ENCODE measurements around the gene DNAL1.

Gene DNAL1

DNA sequence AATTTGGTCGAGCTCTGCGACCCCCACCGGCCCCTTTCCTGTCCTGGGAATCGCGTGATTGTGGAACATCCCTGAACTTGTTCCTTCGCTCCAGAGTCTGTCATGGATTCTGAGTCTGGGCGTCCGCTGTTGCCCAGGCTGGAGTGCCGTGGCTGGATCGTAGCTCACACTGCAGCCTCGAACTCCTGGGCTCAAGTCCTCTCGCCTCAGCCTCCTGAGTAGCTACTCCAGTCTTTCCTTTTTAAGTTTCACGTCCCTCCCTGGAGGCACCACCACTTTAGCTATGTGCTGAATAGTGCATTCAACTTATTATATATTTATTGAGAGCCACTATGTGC, 31.8 kb upstream of the DNAL1 start:
- TF ChIP-seq, protein P1, sequence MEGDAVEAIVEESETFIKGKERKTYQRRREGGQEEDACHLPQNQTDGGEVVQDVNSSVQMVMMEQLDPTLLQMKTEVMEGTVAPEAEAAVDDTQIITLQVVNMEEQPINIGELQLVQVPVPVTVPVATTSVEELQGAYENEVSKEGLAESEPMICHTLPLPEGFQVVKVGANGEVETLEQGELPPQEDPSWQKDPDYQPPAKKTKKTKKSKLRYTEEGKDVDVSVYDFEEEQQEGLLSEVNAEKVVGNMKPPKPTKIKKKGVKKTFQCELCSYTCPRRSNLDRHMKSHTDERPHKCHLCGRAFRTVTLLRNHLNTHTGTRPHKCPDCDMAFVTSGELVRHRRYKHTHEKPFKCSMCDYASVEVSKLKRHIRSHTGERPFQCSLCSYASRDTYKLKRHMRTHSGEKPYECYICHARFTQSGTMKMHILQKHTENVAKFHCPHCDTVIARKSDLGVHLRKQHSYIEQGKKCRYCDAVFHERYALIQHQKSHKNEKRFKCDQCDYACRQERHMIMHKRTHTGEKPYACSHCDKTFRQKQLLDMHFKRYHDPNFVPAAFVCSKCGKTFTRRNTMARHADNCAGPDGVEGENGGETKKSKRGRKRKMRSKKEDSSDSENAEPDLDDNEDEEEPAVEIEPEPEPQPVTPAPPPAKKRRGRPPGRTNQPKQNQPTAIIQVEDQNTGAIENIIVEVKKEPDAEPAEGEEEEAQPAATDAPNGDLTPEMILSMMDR (IDR thresholded peaks at IDR 0.05) = no peak

DNA sequence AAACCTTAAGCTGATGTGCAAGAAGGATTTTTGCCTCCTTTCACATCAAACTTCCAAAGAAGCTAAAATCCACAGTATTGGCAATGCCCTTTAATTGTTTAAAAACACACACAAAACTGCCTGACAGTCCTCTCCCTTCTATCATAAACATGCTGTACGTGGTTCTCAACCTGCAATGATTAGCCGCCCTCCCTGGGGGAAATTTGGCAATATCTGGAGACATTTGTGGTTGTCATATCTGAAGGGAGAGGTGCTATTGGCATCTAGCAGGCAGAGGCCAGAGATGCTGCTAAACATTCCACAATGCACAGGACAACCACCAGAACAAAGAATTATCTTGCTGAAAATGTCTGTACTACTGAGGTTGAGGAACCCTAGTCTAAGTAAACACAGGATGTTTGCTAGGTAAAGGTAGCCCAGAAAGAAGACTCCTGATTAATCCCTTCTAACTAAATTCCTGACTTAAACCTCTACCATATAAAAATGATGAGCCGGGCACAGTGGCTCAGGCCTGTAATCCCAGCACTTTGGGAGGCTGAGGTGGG, 31.3 kb upstream of the DNAL1 start:
- TF ChIP-seq, protein P1 (IDR thresholded peaks at IDR 0.05) = no peak

DNA sequence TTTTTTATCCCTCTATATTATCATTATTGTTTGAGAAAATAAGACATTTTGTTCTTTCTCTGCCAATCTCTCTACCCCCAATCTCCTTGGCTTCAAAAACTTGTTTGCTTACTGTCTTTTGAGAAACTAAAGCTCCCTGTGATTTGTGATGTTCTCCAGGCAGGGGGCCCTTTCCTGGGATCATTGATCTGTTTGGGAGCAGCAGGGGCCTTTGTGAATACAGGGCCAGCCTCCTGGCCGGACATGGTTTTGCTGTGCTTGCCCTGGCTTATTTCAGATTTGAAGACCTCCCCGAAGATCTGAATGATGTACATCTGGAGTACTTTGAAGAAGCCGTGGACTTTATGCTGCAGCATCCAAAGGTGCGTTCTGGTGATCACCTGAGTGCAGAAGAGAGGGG, 28.0 kb upstream of the DNAL1 start:
- TF ChIP-seq, protein P1 (IDR thresholded peaks at IDR 0.05) = no peak

DNA sequence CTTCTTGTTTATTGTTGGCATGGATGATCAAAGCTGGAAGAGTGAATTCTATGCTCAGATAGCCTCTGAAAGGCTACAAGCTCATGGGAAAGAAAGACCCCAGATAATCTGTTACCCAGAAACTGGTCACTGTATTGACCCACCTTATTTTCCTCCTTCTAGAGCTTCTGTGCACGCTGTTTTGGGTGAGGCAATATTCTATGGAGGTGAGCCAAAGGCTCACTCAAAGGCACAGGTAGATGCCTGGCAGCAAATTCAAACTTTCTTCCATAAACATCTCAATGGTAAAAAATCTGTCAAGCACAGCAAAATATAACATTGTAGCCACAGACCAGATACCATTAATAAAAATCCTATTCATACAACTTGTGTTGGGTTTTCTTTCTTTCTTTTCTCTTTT, 25.3 kb upstream of the DNAL1 start:
- TF ChIP-seq, protein P1 (IDR thresholded peaks at IDR 0.05) = no peak

DNA sequence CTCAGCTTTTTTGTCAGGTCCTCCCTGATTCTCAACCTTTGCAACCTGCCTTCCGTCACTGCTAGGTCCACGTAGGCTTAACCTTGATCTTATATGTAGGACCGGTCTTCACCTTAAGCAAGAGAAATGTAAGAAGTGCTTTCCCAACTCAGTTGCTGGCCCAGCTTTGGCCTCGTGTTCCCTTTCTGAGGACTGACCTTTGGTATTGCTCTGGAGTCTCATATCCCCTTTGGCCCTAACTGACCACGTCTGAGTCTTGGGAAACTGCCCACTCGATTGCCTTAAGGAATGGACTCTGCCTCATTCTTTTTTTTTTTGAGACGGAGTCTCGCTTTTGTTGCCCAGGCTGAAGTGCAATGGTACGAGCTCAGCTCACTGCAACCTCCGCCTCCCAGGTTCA, 24.5 kb upstream of the DNAL1 start:
- TF ChIP-seq, protein P1 (IDR thresholded peaks at IDR 0.05) = no peak

DNA sequence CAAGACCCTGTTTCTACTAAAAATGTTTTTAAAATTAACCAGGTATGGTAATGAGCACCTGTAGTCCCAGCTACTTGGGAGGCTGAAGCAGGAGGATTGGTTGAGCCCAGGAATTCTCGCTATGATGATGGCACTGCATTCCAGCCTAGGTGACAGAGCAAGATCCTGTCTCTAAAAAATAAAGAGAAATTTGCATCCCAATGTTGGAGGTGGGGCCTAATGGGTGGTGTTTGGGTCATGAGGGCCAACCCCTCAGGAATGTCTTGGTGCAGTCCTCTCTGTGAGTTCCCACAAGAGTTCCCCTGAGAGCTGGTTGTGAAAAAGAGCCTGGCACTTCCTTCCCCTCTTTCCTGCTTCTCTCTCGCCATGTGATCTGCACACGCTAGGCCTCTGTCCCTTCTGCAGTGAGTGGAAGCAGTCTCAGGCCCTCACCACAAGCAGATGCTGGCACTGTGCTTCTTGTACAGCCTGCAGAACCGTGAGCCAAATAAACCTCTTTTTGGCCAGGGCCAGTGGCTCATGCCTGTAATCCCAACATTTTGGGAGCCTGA, 21.2 kb upstream of the DNAL1 start:
- TF ChIP-seq, protein P1 (IDR thresholded peaks at IDR 0.05) = no peak

DNA sequence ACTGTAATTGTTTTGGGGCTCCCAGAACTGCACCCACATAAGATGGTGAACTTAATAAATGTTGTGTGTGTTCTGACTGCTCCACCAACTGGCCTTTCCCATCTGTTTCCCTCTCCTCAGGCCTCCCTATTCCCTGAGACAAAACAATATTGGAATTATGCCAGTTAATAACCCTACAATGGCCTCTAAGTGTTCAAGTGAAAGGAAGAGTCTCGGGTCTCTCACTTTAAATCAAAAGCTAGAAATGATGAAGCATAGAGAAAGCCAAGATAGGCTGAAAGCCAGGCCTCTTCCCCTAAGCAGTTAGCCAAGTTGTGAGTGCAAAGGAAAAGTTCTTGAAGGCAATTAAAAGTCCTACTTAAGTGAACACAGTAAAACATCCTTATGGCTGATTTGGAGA, 19.1 kb upstream of the DNAL1 start:
- TF ChIP-seq, protein P1 (IDR thresholded peaks at IDR 0.05) = no peak

DNA sequence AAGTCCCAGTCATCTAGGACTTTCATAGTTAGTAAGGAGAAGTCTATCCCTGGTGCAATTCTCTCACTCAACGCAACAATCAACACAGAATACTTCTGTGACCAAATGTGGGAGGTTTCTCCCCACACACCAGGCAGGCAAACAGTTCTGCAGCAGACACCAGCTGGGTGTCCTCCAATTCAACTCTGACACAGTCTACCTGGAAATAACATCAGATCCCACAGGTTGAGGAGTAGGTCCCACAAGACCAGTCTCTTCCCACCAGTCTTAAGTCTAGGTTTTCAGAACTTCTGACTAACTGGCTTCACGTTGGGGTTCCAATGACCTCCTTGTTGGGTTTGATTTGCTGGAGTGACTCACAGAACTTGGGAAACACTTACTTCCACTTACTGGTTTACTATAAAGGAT, 17.6 kb upstream of the DNAL1 start:
- TF ChIP-seq, protein P1 (IDR thresholded peaks at IDR 0.05) = no peak
